Tibial nerve (tissue), 4 donors: ENCODE measurements around the gene LRRC10B. TPM values are rescaled to one million over a fixed set of nuclear protein-coding genes. Genes with fewer than 3 reads are reported as not detected.

Experiments used
- DNase-seq, 2 donors: peaks; one replicate each; pipeline ENCODE4 v3.0.0-alpha.2; 2019; ENCODE audit warnings: low spot score in 2 of 2
- H3K27ac ChIP-seq, 4 donors: fragments of 200-600 bp; sonication (generic) in 3 of 4; one replicate each; pipeline ENCODE4 v1.5.1; 2017 to 2019; ENCODE audit warnings: mild to moderate bottlenecking in 1 of 4
- H3K27me3 ChIP-seq, 2 donors: fragments of 200-600 bp; sonication (generic) in 1 of 2; one replicate each; pipeline versions ENCODE4 v1.5.1 to v1.6.0; 2017 to 2019
- H3K36me3 ChIP-seq, 3 donors: fragments of 200-600 bp; sonication (generic); one replicate each; pipeline ENCODE4 v1.5.1; 2018 to 2019
- H3K4me1 ChIP-seq, 4 donors: fragments of 200-600 bp; sonication (generic) in 3 of 4; one replicate each; pipeline ENCODE4 v1.5.1; 2017 to 2019
- H3K4me3 ChIP-seq, 4 donors: fragments of 200-600 bp; sonication (generic) in 3 of 4; one replicate each; pipeline ENCODE4 v1.5.1; 2017 to 2019; ENCODE audit warnings: mild to moderate bottlenecking in 1 of 4, moderate library complexity in 1 of 4
- H3K9me3 ChIP-seq, 4 donors: fragments of 200-600 bp; sonication (generic) in 3 of 4; one replicate each; pipeline ENCODE4 v1.5.1; 2017 to 2019
- EP300 ChIP-seq, 2 donors: sonication (generic); formaldehyde crosslinking; IDR thresholded peaks; one replicate each; pipeline ENCODE4 v1.6.1; 2017; ENCODE audit warnings: antibody characterized with exemption in 2 of 2, mild to moderate bottlenecking in 1 of 2
- POLR2A ChIP-seq, 2 donors: fragments of 450-650 bp; IDR thresholded peaks; one replicate each; pipeline ENCODE4 v1.6.1; 2017; ENCODE audit warnings: antibody characterized with exemption in 2 of 2, mild to moderate bottlenecking in 2 of 2, moderate library complexity in 2 of 2
- WGBS, 2 donors: methylation state at CpG; one replicate each; pipeline ENCODE4 v1.1.5; 2018; 5-methylcytosine and 5-hydroxymethylcytosine counted together
- total RNA-seq, 4 donors: library from RNA; depleted of rRNA; stranded (reverse); fragments of >200 nt; gene quantifications; one replicate each; pipeline ENCODE4 v1.1.0, GENCODE V29; 2016
- TF ChIP-seq, protein P1 (sequence below), 5 experiments: fragments of 200-600 bp in 3 of 5; fragments of 450-650 bp in 2 of 5; sonication (generic) in 3 of 5; IDR thresholded peaks; one replicate each; pipeline ENCODE4 v1.5.1; 2016 to 2019; ENCODE audit warnings: antibody characterized with exemption in 5 of 5, mild to moderate bottlenecking in 3 of 5, moderate library complexity in 2 of 5

The LRRC10B gene
- total RNA-seq, 4 donors from 2014 or later: 0.21 to 3.6 (median 1.0) TPM

DNA sequence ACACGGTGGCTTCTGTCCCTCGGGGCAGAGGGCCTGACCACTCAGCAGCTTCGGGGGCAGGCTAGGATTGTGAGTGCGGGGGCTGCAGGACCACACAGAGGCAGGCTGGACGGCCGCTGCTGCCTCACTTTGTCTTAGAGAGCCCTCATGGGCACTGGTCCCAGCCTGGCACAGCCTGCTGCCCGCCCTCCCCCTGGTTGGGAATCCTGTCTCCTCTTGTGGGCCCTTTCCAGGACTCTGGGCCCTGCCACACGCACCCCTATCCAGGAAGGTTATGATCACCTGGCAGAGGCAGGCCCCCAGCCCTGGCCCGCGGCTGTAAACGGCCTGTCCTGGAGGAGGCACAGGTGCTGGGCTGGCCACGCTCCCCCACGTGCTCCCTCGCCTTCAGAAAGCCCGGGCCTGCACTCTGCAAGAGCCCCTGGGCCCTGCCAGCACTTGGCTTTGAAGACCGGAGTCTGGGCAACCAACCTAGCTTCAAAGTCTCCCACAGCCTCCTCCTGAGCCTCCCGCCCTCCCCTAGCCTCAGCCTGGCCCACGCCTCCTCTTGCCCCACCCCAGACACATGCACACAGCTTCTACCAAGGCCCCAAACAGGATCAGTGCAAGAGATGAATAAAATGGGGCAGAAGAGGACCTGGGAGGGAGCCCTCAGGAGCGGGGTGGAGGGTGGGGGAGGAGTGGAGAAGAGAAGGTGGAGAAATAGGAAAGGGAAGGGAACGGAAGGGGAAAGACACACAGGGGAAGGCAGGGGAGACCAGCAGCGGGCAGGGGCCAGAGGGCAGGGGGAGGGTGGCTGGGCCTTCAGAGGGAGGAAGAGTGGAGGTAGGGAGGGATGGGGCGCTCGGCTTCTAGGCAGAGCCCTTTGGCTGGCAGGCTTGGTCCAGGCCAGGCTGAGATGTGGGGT, 41.4 kb downstream of the LRRC10B start:
- no peaks in the 10 kb centered on the region for H3K9me3 ChIP-seq
- no peak overlapping the region for H3K27ac ChIP-seq
- H3K27me3 ChIP-seq: peaks cover 0 to 82% of the 10 kb centered on the region in 2 donors
- no peak for DNase-seq
- no peak overlapping the region for H3K4me3 ChIP-seq
- 74 to 75% methylated on average over 15 to 19 of the region's 23 CpGs for WGBS, 2 donors
- no peaks in the 10 kb centered on the region for H3K36me3 ChIP-seq
- H3K4me1 ChIP-seq: peaks cover 0 to under 1% (median 0%) of the 10 kb centered on the region in 4 donors
- TF ChIP-seq EP300 (IDR thresholded peaks at IDR 0.05) (no peak), POLR2A (IDR thresholded peaks at IDR 0.05) (no peak)
- TF ChIP-seq, protein P1, sequence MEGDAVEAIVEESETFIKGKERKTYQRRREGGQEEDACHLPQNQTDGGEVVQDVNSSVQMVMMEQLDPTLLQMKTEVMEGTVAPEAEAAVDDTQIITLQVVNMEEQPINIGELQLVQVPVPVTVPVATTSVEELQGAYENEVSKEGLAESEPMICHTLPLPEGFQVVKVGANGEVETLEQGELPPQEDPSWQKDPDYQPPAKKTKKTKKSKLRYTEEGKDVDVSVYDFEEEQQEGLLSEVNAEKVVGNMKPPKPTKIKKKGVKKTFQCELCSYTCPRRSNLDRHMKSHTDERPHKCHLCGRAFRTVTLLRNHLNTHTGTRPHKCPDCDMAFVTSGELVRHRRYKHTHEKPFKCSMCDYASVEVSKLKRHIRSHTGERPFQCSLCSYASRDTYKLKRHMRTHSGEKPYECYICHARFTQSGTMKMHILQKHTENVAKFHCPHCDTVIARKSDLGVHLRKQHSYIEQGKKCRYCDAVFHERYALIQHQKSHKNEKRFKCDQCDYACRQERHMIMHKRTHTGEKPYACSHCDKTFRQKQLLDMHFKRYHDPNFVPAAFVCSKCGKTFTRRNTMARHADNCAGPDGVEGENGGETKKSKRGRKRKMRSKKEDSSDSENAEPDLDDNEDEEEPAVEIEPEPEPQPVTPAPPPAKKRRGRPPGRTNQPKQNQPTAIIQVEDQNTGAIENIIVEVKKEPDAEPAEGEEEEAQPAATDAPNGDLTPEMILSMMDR (IDR thresholded peaks at IDR 0.05): no peak

DNA sequence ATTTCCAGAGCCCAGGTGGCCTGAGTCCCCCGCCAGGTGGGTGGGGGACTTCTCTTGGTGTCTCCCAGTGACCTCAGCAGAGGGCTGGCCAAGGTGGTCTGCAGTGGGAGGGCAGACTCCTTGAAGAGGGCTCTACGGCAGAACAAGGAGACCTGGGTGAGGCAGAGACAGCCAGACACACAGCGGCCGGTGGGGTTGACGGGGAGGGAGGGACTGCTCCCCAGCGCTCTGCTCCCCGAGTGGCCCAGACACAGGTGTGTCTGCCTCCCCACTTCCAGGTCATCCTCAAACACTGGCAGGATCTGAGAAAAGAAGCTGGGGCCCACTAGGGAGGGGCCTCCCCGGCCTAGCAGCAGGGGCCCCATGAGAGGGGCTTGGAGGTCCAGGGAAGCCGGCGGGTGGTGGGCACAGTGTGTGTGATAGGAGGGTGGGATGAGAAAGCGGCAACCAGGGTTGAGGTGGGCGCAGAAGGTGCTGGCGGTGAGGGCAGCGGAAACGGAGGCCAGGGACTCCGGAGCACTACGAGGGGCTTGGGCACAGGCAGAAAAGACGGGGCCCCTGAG, 42.2 kb downstream of the LRRC10B start:
- Histone ChIP-seq H3K4me1 (peaks cover 0 to 9% (median 0%) of the 10 kb centered on the region in 4 donors), H3K9me3 (no peaks in the 10 kb centered on the region), H3K27ac (no peak overlapping the region), H3K27me3 (peaks cover 0 to 85% of the 10 kb centered on the region in 2 donors), H3K36me3 (no peaks in the 10 kb centered on the region), H3K4me3 (no peak overlapping the region)
- no peak for DNase-seq
- TF ChIP-seq POLR2A (IDR thresholded peaks at IDR 0.05) (no peak), EP300 (IDR thresholded peaks at IDR 0.05) (no peak)
- TF ChIP-seq, protein P1 (IDR thresholded peaks at IDR 0.05): no peak
- WGBS, 2 donors: 89 to 91% methylated on average over 13 to 18 of the region's 18 CpGs

DNA sequence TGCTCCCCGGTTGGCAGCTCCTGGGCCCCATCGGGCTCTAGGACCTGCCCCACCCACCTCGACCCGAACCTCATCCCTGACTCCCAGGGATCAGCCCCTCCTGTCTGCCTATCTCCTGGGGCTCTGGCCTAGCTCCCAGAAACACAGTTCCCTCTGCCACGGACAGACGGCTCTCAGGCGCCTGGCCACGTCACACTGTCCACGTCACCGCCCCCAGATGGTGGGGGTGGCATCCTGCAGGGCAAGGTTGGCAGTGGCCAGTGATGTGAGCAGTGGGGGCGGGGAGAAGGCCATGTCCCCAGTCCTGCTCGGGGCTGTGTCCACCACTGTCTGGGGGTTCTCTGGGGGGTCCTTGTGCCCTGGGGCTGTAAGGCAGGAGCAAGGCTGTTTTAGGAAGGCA, 43.1 kb downstream of the LRRC10B start:
- no peak for DNase-seq
- Histone ChIP-seq H3K27ac (no peak overlapping the region), H3K9me3 (no peaks in the 10 kb centered on the region), H3K4me3 (no peak overlapping the region), H3K4me1 (peaks cover 0 to 10% (median 0%) of the 10 kb centered on the region in 4 donors), H3K36me3 (no peaks in the 10 kb centered on the region), H3K27me3 (peaks cover 0 to 85% of the 10 kb centered on the region in 2 donors)
- TF ChIP-seq EP300 (IDR thresholded peaks at IDR 0.05) (no peak), POLR2A (IDR thresholded peaks at IDR 0.05) (no peak)
- TF ChIP-seq, protein P1 (IDR thresholded peaks at IDR 0.05): no peak
- 56 to 68% methylated on average over 8 to 12 of the region's 12 CpGs for WGBS, 2 donors

GRCh38 chr11:61552108-61552635, 43.6 kb downstream of the LRRC10B start:
- DNase-seq: no peak
- H3K36me3 ChIP-seq: no peaks in the 10 kb centered on the region
- H3K9me3 ChIP-seq: no peaks in the 10 kb centered on the region
- WGBS, 2 donors: 59 to 70% methylated on average over 12 to 13 of the region's 13 CpGs
- peaks cover 0 to 10% (median 0%) of the 10 kb centered on the region in 4 donors for H3K4me1 ChIP-seq
- TF ChIP-seq, protein P1 (IDR thresholded peaks at IDR 0.05): no peak
- no peak for TF ChIP-seq EP300 (IDR thresholded peaks at IDR 0.05)
- TF ChIP-seq POLR2A (IDR thresholded peaks at IDR 0.05): no peak
- H3K27me3 ChIP-seq: peaks cover 0 to 85% of the 10 kb centered on the region in 2 donors
- H3K27ac ChIP-seq: no peak overlapping the region
- no peak overlapping the region for H3K4me3 ChIP-seq
